ENCODE data around the gene CADM4. TPM values are rescaled to one million over a fixed set of nuclear protein-coding genes. Genes with fewer than 3 reads are reported as not detected.
A peak's percentile ranks its signal among the peaks of the same experiment; 100 is the strongest.

The CADM4 gene
- 1 to 10 TPM; 6.2 to 9.2 (median 7.8) TPM for total RNA-seq

GRCh38 chr19:43639519-43640423 is at the start of gene CADM4:
TSS of gene CADM4 (minus strand) at chr19:43639850. CDS start at chr19:43639790, 60 bp downstream.
- H3K9me3 ChIP-seq, result no peaks in the 10 kb centered on the region
- 1 to 5% methylated on average over 36 to 60 of the region's 110 CpGs for WGBS, 2 donors
- TF ChIP-seq POLR2A (IDR thresholded peaks at IDR 0.05), result no peak
- TF ChIP-seq POLR2AphosphoS5 (IDR thresholded peaks at IDR 0.05), result no peak
- H3K4me1 ChIP-seq, result peaks cover 7 to 17% (median 9%) of the 10 kb centered on the region in 4 donors
- DNase-seq (peak; percentile 28 to 89), ATAC-seq (ENCODE audit: low FRiP score in 2 of 2) (peak; percentile 65)
- peaks cover 0 to 12% (median 5%) of the 10 kb centered on the region in 4 donors for H3K27me3 ChIP-seq
- peak within 1 kb of the TSS in 3 of 4 donors; percentile 65 to 76 (median 66) for H3K4me3 ChIP-seq
- peak within 1 kb of the TSS in 2 of 4 donors; percentile 46 to 52 for H3K27ac ChIP-seq
- no peaks in the 10 kb centered on the region for H3K36me3 ChIP-seq

GRCh38 chr19:43688059-43688701 is 48.5 kb upstream of the CADM4 start:
- peak in 1 of 2 donors; percentile 55 for DNase-seq

GRCh38 chr19:43687660-43687997 is 48.0 kb upstream of the CADM4 start:
- no peaks in the 10 kb centered on the region for H3K27me3 ChIP-seq
- H3K27ac ChIP-seq, result peak overlapping the region in 1 of 4 donors; percentile 65
- no peaks in the 10 kb centered on the region for H3K4me1 ChIP-seq
- H3K9me3 ChIP-seq, result peaks cover 0 to 21% (median 16%) of the 10 kb centered on the region in 4 donors
- TF ChIP-seq CTCF (IDR thresholded peaks at IDR 0.05), result no peak
- no peak for TF ChIP-seq EP300 (IDR thresholded peaks at IDR 0.05)
- TF ChIP-seq POLR2A (IDR thresholded peaks at IDR 0.05), result no peak
- no peak for TF ChIP-seq POLR2AphosphoS5 (IDR thresholded peaks at IDR 0.05)
- no peak overlapping the region for H3K4me3 ChIP-seq
- ATAC-seq (ENCODE audit: low FRiP score in 2 of 2) (peak in 1 of 2 donors; percentile 38), DNase-seq (no peak)
- 36% methylated on average over 1 of the region's 1 CpG; no CpG with 5 or more reads in 1 of the 2 donors for WGBS, 2 donors
- no peaks in the 10 kb centered on the region for H3K36me3 ChIP-seq

More at GRCh38 chr19:43688059-43688701, 48.5 kb upstream of the CADM4 start:
- no peak for ATAC-seq (ENCODE audit: low FRiP score in 2 of 2)
- peaks cover 0 to 21% (median 16%) of the 10 kb centered on the region in 4 donors for H3K9me3 ChIP-seq
- peak overlapping the region in 1 of 4 donors; percentile 65 for H3K27ac ChIP-seq
- TF ChIP-seq POLR2A (IDR thresholded peaks at IDR 0.05), result peak in 1 of 4 donors; percentile 28
- TF ChIP-seq EP300 (IDR thresholded peaks at IDR 0.05), result no peak
- no peaks in the 10 kb centered on the region for H3K4me1 ChIP-seq
- 64 to 77% methylated on average over 10 of the region's 10 CpGs for WGBS, 2 donors
- no peaks in the 10 kb centered on the region for H3K27me3 ChIP-seq
- no peaks in the 10 kb centered on the region for H3K36me3 ChIP-seq
- no peak overlapping the region for H3K4me3 ChIP-seq

GRCh38 chr19:43684326-43684725 is 44.7 kb upstream of the CADM4 start:
- no peak for TF ChIP-seq EP300 (IDR thresholded peaks at IDR 0.05)
- TF ChIP-seq CTCF (IDR thresholded peaks at IDR 0.05), result no peak
- DNase-seq (no peak), ATAC-seq (ENCODE audit: low FRiP score in 2 of 2) (no peak)
- H3K36me3 ChIP-seq, result no peaks in the 10 kb centered on the region
- H3K27me3 ChIP-seq, result no peaks in the 10 kb centered on the region
- H3K9me3 ChIP-seq, result no peaks in the 10 kb centered on the region
- H3K4me1 ChIP-seq, result no peaks in the 10 kb centered on the region
- no peak overlapping the region for H3K4me3 ChIP-seq
- WGBS, 2 donors, result 63 to 94% methylated on average over 1 of the region's 1 CpG
- peak overlapping the region in 2 of 4 donors; percentile 35 to 37 for H3K27ac ChIP-seq

GRCh38 chr19:43683905-43684304 is 44.3 kb upstream of the CADM4 start:
- Histone ChIP-seq H3K36me3 (no peaks in the 10 kb centered on the region), H3K4me1 (no peaks in the 10 kb centered on the region), H3K9me3 (no peaks in the 10 kb centered on the region), H3K27me3 (no peaks in the 10 kb centered on the region), H3K27ac (peak overlapping the region in 2 of 4 donors; percentile 35 to 37), H3K4me3 (no peak overlapping the region)
- DNase-seq (no peak), ATAC-seq (ENCODE audit: low FRiP score in 2 of 2) (no peak)
- TF ChIP-seq EP300 (IDR thresholded peaks at IDR 0.05), result no peak
- no peak for TF ChIP-seq POLR2AphosphoS5 (IDR thresholded peaks at IDR 0.05)
- TF ChIP-seq POLR2A (IDR thresholded peaks at IDR 0.05), result no peak
- no peak for TF ChIP-seq CTCF (IDR thresholded peaks at IDR 0.05)
- 93 to 100% methylated on average over 2 of the region's 2 CpGs for WGBS, 2 donors
